Measurements from ENCODE around the gene GCN1. TPM values are rescaled to one million over a fixed set of nuclear protein-coding genes. Genes with fewer than 3 reads are reported as not detected.

Gene GCN1
- polyA plus RNA-seq, 4 donors, result 45.9 to 68.8 (median 54.6) TPM

- no peak for DNase-seq (ENCODE audit: low read depth in 4 of 4, low spot score in 2 of 4)
These were observed 35.9 kb upstream of the GCN1 start for GRCh38 chr12:120230326-120230973.

DNA sequence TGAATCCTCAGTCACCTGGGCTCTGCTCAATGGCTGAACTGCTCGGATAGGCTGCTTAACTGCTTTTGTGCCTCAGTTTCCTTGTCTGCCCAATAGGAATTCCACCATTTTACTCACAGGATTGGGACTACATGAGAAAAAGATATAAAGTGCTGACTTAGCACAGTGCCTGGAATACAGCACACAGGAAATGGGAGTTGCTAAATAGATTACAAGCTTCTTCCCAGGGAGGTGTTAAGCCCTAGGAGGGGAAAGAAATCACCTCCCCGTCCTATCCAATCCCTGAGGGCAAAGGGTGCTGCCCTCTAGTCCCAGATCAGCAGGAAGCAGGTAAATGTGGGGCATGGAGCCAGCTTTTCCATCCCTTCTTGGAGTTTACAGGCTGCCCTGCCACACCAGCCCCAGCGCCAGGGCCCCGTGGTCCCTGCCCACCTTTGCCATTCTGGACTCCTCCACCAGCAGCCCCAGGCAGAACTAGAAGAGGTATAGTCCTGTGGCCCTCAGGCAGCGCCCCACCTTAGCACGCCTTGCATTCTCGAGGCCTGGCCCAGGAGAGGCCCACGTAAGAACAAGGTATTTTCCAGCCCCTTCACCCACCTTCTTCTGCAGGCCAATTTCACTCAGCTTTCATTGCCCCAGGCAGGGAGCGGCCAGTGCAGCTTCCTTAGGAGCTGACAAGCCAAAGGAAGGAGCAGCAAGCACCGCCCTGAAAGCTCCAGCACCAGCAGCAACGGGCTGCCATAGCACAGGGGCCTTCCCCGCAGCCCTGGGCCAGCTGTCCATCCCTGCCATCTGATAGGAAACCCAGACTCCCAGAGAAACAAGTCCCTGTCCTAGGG is 35.2 kb upstream of the GCN1 start:
- no peak for DNase-seq (ENCODE audit: low read depth in 4 of 4, low spot score in 2 of 4)

GRCh38 chr12:120229071-120229486 is 34.6 kb upstream of the GCN1 start:
- DNase-seq (ENCODE audit: low read depth in 4 of 4, low spot score in 2 of 4), result no peak

- DNase-seq (ENCODE audit: low read depth in 4 of 4, low spot score in 2 of 4), result peak in 3 of 4 donors; percentile 61 to 79 (median 79)
These were observed 34.0 kb upstream of the GCN1 start for GRCh38 chr12:120228291-120229070.

- DNase-seq (ENCODE audit: low read depth in 4 of 4, low spot score in 2 of 4), result no peak
These were observed 33.5 kb upstream of the GCN1 start for GRCh38 chr12:120228041-120228290.

GRCh38 chr12:120227233-120228040 is 32.9 kb upstream of the GCN1 start:
- no peak for DNase-seq (ENCODE audit: low read depth in 4 of 4, low spot score in 2 of 4)

DNA sequence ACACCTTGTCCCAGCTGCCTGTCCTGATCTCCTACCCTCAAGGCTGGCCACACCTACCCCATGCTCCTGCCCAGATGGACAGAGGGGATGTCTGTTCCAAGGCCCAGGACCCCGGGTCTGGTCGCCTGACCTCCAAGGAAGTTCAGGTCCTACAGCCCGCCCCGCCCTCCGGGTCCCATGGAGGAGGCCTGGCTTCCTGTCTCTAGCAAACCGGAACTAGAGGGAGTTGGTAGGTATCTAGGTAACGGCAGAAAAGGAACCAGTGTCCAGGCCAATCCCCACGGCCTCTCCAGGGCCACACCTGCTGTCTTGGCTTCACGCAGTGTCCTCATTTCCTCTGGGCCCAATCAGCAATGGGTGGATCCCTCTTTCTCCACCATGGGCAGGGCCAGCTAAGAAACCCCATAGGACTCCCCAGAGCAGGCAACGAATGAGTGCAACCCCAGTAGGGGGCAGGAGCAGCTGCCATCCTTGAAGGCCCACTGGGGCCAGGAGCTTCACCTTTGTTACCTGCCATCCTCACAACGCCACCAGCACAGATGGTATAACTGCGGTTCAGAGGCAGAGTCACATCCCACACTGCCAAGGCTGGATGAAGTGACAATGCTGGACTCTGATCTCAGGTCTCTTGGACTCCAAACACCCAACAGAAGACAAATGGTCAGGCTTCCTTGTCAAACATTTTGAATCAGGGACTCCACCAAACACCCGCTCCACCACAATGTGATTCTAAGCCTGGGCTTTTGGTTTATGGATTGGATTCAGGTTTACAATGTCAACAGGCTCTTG is 31.5 kb upstream of the GCN1 start:
- DNase-seq (ENCODE audit: low read depth in 4 of 4, low spot score in 2 of 4), result no peak

- no peak for DNase-seq (ENCODE audit: low read depth in 4 of 4, low spot score in 2 of 4)
These were observed 30.7 kb upstream of the GCN1 start for GRCh38 chr12:120225200-120225558.

GRCh38 chr12:120224304-120225199 is 30.0 kb upstream of the GCN1 start:
- no peak for DNase-seq (ENCODE audit: low read depth in 4 of 4, low spot score in 2 of 4)

DNA sequence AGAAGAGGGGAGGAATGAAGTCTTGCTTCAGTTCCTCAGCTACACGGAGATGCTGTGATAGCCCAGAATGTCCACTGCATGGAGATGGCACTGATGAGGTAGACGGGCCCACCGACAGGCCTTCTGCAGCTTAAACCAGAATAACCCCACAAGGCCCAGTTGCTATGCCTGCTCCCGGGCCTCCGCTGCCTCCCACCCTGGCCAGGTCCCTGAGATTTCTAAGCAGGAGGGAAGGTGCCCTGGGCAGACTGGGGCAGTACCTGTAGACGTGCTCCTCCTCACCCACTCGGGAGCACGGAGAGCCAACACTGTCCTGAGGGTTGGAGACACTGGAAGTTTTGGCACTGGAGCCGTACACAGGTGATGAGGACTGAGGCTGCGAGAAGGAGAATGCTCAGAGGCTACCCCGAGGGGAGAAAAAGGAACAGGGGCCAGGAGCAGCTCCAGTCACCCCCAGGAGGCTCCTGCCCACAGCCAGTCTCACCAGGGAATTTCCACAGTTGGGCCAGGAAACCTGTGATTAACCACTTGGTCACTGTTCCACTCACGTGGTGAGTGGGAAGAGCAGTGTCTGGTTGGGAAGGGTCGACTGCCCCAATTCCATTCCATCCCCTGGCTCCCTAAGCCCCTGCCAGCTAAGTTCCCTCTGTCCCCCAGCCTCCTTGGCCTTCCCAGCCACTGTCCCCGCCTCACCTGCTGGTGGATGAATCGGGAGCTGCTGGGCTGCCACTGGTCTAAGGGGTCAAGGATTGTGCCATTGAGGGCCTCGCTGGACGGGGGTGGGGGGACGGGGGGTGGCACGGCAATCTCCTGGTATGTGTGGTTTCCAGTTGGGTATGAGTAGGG is 29.2 kb upstream of the GCN1 start:
- no peak for DNase-seq (ENCODE audit: low read depth in 4 of 4, low spot score in 2 of 4)

DNA sequence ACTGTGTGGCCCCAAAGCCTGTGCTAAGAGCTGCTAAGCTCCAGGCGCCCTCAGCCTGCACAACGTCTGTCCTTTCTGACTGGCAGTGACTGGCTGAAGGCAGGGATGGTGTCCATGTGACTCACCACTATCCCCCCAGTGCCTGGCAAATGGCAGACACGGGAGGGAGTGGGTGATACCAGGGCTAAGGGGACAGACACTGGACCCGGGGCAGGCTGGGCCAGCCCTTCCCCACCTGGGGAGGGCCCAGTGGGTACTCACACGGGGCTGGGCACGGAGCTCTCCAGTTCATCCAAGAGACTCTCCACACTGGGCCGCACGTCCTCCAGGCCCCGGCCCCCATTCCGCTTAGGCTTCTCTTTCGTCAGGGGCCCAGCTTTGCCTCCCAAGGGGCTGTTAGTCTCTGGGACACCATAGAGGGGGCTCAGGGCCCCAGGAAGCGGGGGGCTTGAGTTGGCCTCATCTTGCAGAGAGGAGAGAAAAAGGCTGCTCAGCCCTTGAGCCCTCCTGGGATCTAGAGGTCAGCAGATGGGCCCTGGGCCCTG is 27.8 kb upstream of the GCN1 start:
- DNase-seq (ENCODE audit: low read depth in 4 of 4, low spot score in 2 of 4), result no peak

DNA sequence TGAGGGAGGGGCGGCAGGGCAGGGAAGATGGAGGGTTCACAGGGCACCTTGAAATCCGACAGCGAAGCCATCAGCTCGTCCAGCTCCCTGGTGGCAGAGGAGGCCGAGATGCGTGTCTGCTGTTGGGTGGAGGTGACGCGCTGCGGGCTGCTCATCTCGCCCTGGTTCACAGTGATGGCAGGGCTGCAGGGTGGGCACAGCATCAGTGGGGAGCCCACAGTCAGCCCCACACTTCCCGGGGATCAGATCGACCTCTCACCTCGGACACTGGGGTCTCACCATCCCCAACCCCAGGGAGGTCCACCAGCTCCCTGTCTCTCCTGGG is 27.0 kb upstream of the GCN1 start:
- DNase-seq (ENCODE audit: low read depth in 4 of 4, low spot score in 2 of 4), result no peak

- DNase-seq (ENCODE audit: low read depth in 4 of 4, low spot score in 2 of 4), result no peak
These were observed 26.5 kb upstream of the GCN1 start for GRCh38 chr12:120220838-120221575.

DNA sequence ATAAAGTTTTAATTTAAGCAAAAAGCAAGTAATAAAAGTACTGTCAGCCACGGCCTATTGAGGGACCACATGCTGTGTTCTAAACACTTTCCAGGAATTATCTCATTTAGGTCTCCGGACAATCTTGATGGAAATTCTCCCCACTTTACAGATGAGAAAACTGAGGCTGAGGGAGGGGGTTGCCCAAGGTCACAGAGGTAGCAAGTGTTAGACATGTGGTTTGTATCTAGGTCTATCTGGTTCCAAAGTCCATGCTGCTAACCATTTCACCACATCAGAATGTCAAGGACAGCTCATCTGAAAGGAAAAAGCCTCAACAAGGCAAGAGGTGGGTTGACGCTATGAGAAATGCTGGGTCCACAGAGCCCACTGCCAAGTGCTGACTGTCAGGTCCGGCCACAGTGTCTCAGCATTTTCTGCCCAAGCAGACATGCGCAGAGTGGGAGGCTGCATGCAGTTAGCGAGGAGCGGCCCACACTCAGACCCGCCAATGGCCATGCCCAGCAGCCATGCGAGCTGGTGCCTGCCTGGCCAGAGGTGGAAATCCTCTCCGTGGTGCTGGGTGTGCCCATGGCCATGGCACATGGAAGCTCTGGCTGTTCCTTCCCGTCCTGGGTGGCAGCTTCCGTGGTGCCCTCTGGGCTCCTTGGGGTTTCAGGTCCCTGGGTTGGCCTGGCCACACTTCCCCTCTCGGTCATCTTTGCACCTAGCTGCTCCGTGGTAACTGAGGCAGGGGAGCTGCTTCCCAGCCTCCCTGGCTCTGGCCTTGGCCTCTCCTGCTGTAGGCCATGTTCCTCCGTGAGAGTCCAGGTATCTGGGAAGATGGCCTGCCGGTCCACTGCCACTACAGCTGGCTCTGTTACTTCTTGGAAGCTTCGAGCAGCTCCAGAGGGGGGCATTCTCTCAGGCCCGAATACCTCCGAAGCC is 24.4 kb upstream of the GCN1 start:
- no peak for DNase-seq (ENCODE audit: low read depth in 4 of 4, low spot score in 2 of 4)

GRCh38 chr12:120216742-120217605 is 22.5 kb upstream of the GCN1 start:
- no peak for DNase-seq (ENCODE audit: low read depth in 4 of 4, low spot score in 2 of 4)
